HEK293 (cell line): ENCODE measurements around the gene NAPSA.
A peak's percentile ranks its signal among the peaks of the same experiment; 100 is the strongest.

ENCODE experiments used
- EGR2 ChIP-seq: fragments of 450-650 bp; formaldehyde crosslinking; IDR thresholded peaks from 2 replicates; pipeline ENCODE4 v1.5.1; 2016; ENCODE audit warnings: low read depth, missing biosample characterization, missing genetic modification characterization
- FEZF1 ChIP-seq: fragments of 450-650 bp; formaldehyde crosslinking; IDR thresholded peaks from 2 replicates; pipeline ENCODE4 v1.5.1; 2016; ENCODE audit warnings: missing biosample characterization, missing genetic modification characterization
- GLIS1 ChIP-seq: fragments of 450-650 bp; formaldehyde crosslinking; IDR thresholded peaks from 2 replicates; pipeline ENCODE4 v1.5.1; 2016; ENCODE audit warnings: missing biosample characterization, missing genetic modification characterization
- HIC1 ChIP-seq: fragments of 450-650 bp; formaldehyde crosslinking; IDR thresholded peaks from 2 replicates; pipeline ENCODE4 v1.5.1; 2016; ENCODE audit warnings: missing biosample characterization, missing genetic modification characterization
- HOXA7 ChIP-seq: sonication (generic); formaldehyde crosslinking; IDR thresholded peaks from 2 replicates; pipeline ENCODE4 v1.8.1; 2022; ENCODE audit warnings: missing genetic modification reagents, borderline replicate concordance
- KLF16 ChIP-seq: fragments of 450-650 bp; formaldehyde crosslinking; IDR thresholded peaks from 2 replicates; pipeline ENCODE4 v1.5.1; 2017; ENCODE audit warnings: missing biosample characterization, missing genetic modification characterization
- KLF8 ChIP-seq: fragments of 450-650 bp; formaldehyde crosslinking; IDR thresholded peaks from 2 replicates; pipeline ENCODE4 v1.5.1; 2016; ENCODE audit warnings: missing biosample characterization, missing genetic modification characterization
- OVOL3 ChIP-seq: fragments of 450-650 bp; formaldehyde crosslinking; IDR thresholded peaks from 2 replicates; pipeline ENCODE4 v1.5.1; 2016; ENCODE audit warnings: missing biosample characterization, missing genetic modification characterization
- SCRT1 ChIP-seq: fragments of 450-650 bp; formaldehyde crosslinking; IDR thresholded peaks from 2 replicates; pipeline ENCODE4 v1.5.1; 2016; ENCODE audit warnings: missing biosample characterization, missing genetic modification characterization, borderline replicate concordance
- SCRT2 ChIP-seq: fragments of 450-650 bp; formaldehyde crosslinking; IDR thresholded peaks from 2 replicates; pipeline ENCODE4 v1.5.1; 2016; ENCODE audit warnings: missing biosample characterization, missing genetic modification characterization
- TCF7L2 ChIP-seq: IDR thresholded peaks from 2 replicates; pipeline ENCODE4 v1.6.1; 2011; ENCODE audit warnings: low read depth, mild to moderate bottlenecking, inconsistent platforms, low read length, moderate library complexity, borderline replicate concordance
- WT1 ChIP-seq: fragments of 450-650 bp; formaldehyde crosslinking; IDR thresholded peaks from 2 replicates; pipeline ENCODE4 v1.5.1; 2016; ENCODE audit warnings: missing biosample characterization, missing genetic modification characterization
- ZBTB44 ChIP-seq: fragments of 450-650 bp; IDR thresholded peaks from 2 replicates; pipeline ENCODE4 v1.5.1; 2018; ENCODE audit warnings: missing biosample characterization, mild to moderate bottlenecking, missing genetic modification characterization
- ZFP41 ChIP-seq: fragments of 450-650 bp; formaldehyde crosslinking; IDR thresholded peaks from 2 replicates; pipeline ENCODE4 v1.5.1; 2016; ENCODE audit warnings: missing biosample characterization, missing genetic modification characterization, borderline replicate concordance
- ZNF112 ChIP-seq: fragments of 450-650 bp; formaldehyde crosslinking; IDR thresholded peaks from 2 replicates; pipeline ENCODE4 v1.5.0; 2017; ENCODE audit warnings: missing biosample characterization, missing genetic modification characterization
- ZNF114 ChIP-seq: fragments of 450-650 bp; formaldehyde crosslinking; IDR thresholded peaks from 2 replicates; pipeline ENCODE4 v1.5.0; 2017; ENCODE audit warnings: missing biosample characterization, missing genetic modification characterization
- ZNF157 ChIP-seq: fragments of 450-650 bp; formaldehyde crosslinking; IDR thresholded peaks from 2 replicates; pipeline ENCODE4 v1.5.1; 2016; ENCODE audit warnings: missing biosample characterization, missing genetic modification characterization
- ZNF16 ChIP-seq: fragments of 450-650 bp; formaldehyde crosslinking; IDR thresholded peaks from 2 replicates; pipeline ENCODE4 v1.5.1; 2016; ENCODE audit warnings: low read depth, missing biosample characterization, missing genetic modification characterization
- ZNF26 ChIP-seq: fragments of 450-650 bp; formaldehyde crosslinking; IDR thresholded peaks from 2 replicates; pipeline ENCODE4 v1.5.1; 2016; ENCODE audit warnings: missing biosample characterization, missing genetic modification characterization
- ZNF335 ChIP-seq: fragments of 450-650 bp; formaldehyde crosslinking; conservative IDR thresholded peaks from 2 replicates; pipeline ENCODE4 v1.5.1; 2016; ENCODE audit warnings: missing biosample characterization, missing genetic modification characterization
- ZNF416 ChIP-seq: fragments of 450-650 bp; formaldehyde crosslinking; IDR thresholded peaks from 2 replicates; pipeline ENCODE4 v1.5.1; 2016; ENCODE audit warnings: missing biosample characterization, missing genetic modification characterization
- ZNF521 ChIP-seq: fragments of 450-650 bp; formaldehyde crosslinking; IDR thresholded peaks from 2 replicates; pipeline ENCODE4 v1.5.1; 2017; ENCODE audit warnings: missing biosample characterization, mild to moderate bottlenecking, missing genetic modification characterization
- ZNF548 ChIP-seq: fragments of 450-650 bp; formaldehyde crosslinking; IDR thresholded peaks from 2 replicates; pipeline ENCODE4 v1.5.1; 2016; ENCODE audit warnings: missing biosample characterization, missing genetic modification characterization
- ZNF558 ChIP-seq: fragments of 450-650 bp; formaldehyde crosslinking; IDR thresholded peaks from 2 replicates; pipeline ENCODE4 v1.5.1; 2016; ENCODE audit warnings: missing biosample characterization, missing genetic modification characterization
- ZNF596 ChIP-seq: fragments of 450-650 bp; IDR thresholded peaks from 2 replicates; pipeline ENCODE4 v1.5.0; 2018; ENCODE audit warnings: missing biosample characterization, mild to moderate bottlenecking, missing genetic modification characterization, moderate library complexity
- ZNF629 ChIP-seq: fragments of 450-650 bp; formaldehyde crosslinking; IDR thresholded peaks from 2 replicates; pipeline ENCODE4 v1.5.1; 2017; ENCODE audit warnings: missing biosample characterization, missing genetic modification characterization
- ZNF658 ChIP-seq: fragments of 450-650 bp; formaldehyde crosslinking; IDR thresholded peaks from 2 replicates; pipeline ENCODE4; 2016; ENCODE audit warnings: missing biosample characterization, missing genetic modification characterization
- ZSCAN23 ChIP-seq: fragments of 450-650 bp; formaldehyde crosslinking; IDR thresholded peaks from 2 replicates; pipeline ENCODE4 v1.5.1; 2016; ENCODE audit warnings: missing biosample characterization, missing genetic modification characterization
- TF ChIP-seq, protein P1 (sequence below): fragments of 450-650 bp; formaldehyde crosslinking; IDR thresholded peaks from 2 replicates; pipeline ENCODE4 v1.5.1; 2016; ENCODE audit warnings: missing biosample characterization, missing genetic modification characterization
- TF ChIP-seq, protein P2 (sequence below): fragments of 450-650 bp; formaldehyde crosslinking; IDR thresholded peaks from 2 replicates; pipeline ENCODE4 v1.5.1; 2016; ENCODE audit warnings: missing biosample characterization, missing genetic modification characterization
- TF ChIP-seq, protein P3 (sequence below): fragments of 450-650 bp; formaldehyde crosslinking; IDR thresholded peaks from 2 replicates; pipeline ENCODE4 v1.5.1; 2016; ENCODE audit warnings: missing biosample characterization, missing genetic modification characterization

The NAPSA gene

DNA sequence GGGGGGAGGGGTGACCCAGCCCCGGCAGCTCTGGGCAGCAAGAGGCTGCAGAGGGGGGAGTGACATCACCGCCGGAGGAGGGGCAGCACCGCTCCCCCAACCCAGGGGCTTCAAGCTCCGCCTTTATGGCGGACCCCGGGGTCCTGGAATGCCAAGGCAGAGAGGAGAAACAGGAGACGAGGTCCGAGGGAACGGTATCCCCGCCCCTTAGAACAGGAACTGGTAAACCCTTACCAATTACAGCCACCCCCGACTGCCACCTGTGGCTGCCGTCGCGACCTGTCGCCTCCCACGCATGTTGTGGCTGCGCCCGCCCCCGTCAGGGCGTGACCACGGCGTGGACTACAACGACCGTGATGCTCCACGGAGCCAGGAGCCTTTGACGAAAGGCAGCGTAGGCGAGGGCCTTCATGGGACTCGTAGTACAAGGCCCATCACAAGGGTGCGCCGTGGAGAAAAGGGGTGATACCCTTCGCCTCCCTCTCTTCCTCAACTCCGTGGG lies 32.2 kb downstream of the NAPSA start (continued):
- TF ChIP-seq HIC1 (peak; percentile 60; the same call in 1 of the 2 replicates), ZNF112 (tag by site-specific recombination) (no peak), HOXA7 (CRISPR knock-in tag) (no peak), ZNF114 (no peak), SCRT2 (tag by site-specific recombination) (peak; percentile 100), WT1 (0 out of 2 replicates have a peak, but pooled peaks have one; percentile 20), ZNF416 (tag by site-specific recombination) (no peak), TCF7L2 (no peak), ZNF548 (tag by site-specific recombination) (no peak), FEZF1 (0 out of 2 replicates have a peak, but pooled peaks have one; percentile 15), ZNF26 (tag by site-specific recombination) (no peak), ZNF658 (tag by site-specific recombination) (no peak), ZNF335 (tag by site-specific recombination) (no peak; the same call in 1 of the 2 replicates), ZSCAN23 (tag by site-specific recombination) (no peak), ZNF16 (tag by site-specific recombination) (no peak), ZNF629 (no peak), ZNF558 (tag by site-specific recombination) (no peak), KLF16 (tag by site-specific recombination) (peak; percentile 51; the same call in 1 of the 2 replicates), ZFP41 (tag by site-specific recombination) (no peak), SCRT1 (tag by site-specific recombination) (peak; percentile 99), OVOL3 (tag by site-specific recombination) (no peak), KLF8 (tag by site-specific recombination) (peak; percentile 74), ZNF157 (no peak), ZNF596 (tag by site-specific recombination) (no peak), GLIS1 (peak; percentile 31; the same call in 1 of the 2 replicates), ZNF521 (tag by site-specific recombination) (no peak), EGR2 (tag by site-specific recombination) (peak; percentile 94), ZBTB44 (tag by site-specific recombination) (no peak)
- TF ChIP-seq, protein P1, sequence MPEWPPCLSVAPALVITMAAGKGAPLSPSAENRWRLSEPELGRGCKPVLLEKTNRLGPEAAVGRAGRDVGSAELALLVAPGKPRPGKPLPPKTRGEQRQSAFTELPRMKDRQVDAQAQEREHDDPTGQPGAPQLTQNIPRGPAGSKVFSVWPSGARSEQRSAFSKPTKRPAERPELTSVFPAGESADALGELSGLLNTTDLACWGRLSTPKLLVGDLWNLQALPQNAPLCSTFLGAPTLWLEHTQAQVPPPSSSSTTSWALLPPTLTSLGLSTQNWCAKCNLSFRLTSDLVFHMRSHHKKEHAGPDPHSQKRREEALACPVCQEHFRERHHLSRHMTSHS (tag by site-specific recombination): no peak
- TF ChIP-seq, protein P2, sequence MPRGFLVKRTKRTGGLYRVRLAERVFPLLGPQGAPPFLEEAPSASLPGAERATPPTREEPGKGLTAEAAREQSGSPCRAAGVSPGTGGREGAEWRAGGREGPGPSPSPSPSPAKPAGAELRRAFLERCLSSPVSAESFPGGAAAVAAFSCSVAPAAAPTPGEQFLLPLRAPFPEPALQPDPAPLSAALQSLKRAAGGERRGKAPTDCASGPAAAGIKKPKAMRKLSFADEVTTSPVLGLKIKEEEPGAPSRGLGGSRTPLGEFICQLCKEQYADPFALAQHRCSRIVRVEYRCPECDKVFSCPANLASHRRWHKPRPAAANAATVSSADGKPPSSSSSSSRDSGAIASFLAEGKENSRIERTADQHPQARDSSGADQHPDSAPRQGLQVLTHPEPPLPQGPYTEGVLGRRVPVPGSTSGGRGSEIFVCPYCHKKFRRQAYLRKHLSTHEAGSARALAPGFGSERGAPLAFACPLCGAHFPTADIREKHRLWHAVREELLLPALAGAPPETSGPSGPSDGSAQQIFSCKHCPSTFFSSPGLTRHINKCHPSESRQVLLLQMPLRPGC: no peak
- TF ChIP-seq, protein P3, sequence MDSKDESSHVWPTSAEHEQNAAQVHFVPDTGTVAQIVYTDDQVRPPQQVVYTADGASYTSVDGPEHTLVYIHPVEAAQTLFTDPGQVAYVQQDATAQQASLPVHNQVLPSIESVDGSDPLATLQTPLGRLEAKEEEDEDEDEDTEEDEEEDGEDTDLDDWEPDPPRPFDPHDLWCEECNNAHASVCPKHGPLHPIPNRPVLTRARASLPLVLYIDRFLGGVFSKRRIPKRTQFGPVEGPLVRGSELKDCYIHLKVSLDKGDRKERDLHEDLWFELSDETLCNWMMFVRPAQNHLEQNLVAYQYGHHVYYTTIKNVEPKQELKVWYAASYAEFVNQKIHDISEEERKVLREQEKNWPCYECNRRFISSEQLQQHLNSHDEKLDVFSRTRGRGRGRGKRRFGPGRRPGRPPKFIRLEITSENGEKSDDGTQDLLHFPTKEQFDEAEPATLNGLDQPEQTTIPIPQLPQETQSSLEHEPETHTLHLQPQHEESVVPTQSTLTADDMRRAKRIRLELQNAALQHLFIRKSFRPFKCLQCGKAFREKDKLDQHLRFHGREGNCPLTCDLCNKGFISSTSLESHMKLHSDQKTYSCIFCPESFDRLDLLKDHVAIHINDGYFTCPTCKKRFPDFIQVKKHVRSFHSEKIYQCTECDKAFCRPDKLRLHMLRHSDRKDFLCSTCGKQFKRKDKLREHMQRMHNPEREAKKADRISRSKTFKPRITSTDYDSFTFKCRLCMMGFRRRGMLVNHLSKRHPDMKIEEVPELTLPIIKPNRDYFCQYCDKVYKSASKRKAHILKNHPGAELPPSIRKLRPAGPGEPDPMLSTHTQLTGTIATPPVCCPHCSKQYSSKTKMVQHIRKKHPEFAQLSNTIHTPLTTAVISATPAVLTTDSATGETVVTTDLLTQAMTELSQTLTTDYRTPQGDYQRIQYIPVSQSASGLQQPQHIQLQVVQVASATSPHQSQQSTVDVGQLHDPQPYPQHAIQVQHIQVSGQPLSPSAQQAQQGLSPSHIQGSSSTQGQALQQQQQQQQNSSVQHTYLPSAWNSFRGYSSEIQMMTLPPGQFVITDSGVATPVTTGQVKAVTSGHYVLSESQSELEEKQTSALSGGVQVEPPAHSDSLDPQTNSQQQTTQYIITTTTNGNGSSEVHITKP (tag by site-specific recombination): peak; percentile 84
